Mucosa of descending colon (tissue), 3 donors: ENCODE results near the gene ERAL1. TPM values are rescaled to one million over a fixed set of nuclear protein-coding genes. Genes with fewer than 3 reads are reported as not detected.
A peak's percentile ranks its signal among the peaks of the same experiment; 100 is the strongest.
"Not testable (repeated sequence)": the region's sequence is repeated elsewhere in the genome, so short reads cannot be mapped to it uniquely, and the experiment has no call there.

ENCODE experiments used
- ATAC-seq: fragments of 200-7000 bp; cut with Tn5 transposase; one replicate; pipeline ENCODE4 v1.9.1; 2020; ENCODE audit warnings: mild to moderate bottlenecking, moderate library complexity
- DNase-seq, 3 donors: peaks; one replicate each; pipeline ENCODE4 v3.0.0-alpha.2; 2020
- H3K36me3 ChIP-seq: fragments of 200-600 bp; one replicate; pipeline ENCODE4 v1.8.0; 2021; ENCODE audit warnings: low read depth, mild to moderate bottlenecking
- H3K4me1 ChIP-seq: fragments of 200-600 bp; one replicate; pipeline ENCODE4 v1.8.0; 2021; ENCODE audit warnings: low read depth, mild to moderate bottlenecking
- H3K4me3 ChIP-seq: fragments of 200-600 bp; one replicate; pipeline ENCODE4 v1.8.0; 2021; ENCODE audit warnings: mild to moderate bottlenecking
- H3K9me3 ChIP-seq: fragments of 200-600 bp; one replicate; pipeline ENCODE4 v1.8.0; 2021; ENCODE audit warnings: mild to moderate bottlenecking
- CTCF ChIP-seq: fragments of 200-600 bp; IDR thresholded peaks from one replicate; pipeline ENCODE4 v1.8.0; 2022; ENCODE audit warnings: antibody characterized with exemption, mild to moderate bottlenecking
- intact Hi-C, 2 donors: fragments of 100-400 bp; cut with DNase I in 1 of 2; cut with micrococcal nuclease in 1 of 2; formaldehyde crosslinking; loops; one replicate each; pipeline versions ENCODE4 v1.11.0 to v1.11.1; 2022; cut with DNase I, micrococcal nuclease
- total RNA-seq, 3 donors: library from RNA; stranded (reverse); fragmentation: NEBNext Ultra II Directional in 2 of 3; extraction: Animal tissue kit (Norgen Biotek cat#: 25700) in 2 of 3; gene quantifications; one replicate each; pipeline versions ENCODE4 v1.2.1 to v1.2.4, GENCODE V29; 2021 to 2023
- donor health status: DM: no; HTN: no; CAD: no; lungs with moderate emphysema.
- donor health status: DM: no; HTN: no; CAD: no.
- donor health status: DM: no; HTN: yes; CAD: no.

ERAL1 gene
- total RNA-seq, 3 donors from 2014 or later = 28.6 to 38.7 (median 35.9) TPM

GRCh38 chr17:28828294-28829040, 26.3 kb upstream of the ERAL1 start:
- TF ChIP-seq CTCF = no peak
- H3K4me3 ChIP-seq = no peak overlapping the region
- H3K4me1 ChIP-seq = no peaks in the 10 kb centered on the region
- H3K36me3 ChIP-seq = no peaks in the 10 kb centered on the region
- DNase-seq (peak in 1 of 3 donors; percentile 8), ATAC-seq (no peak)
- intact Hi-C loops = no loop called here
- no peaks in the 10 kb centered on the region for H3K9me3 ChIP-seq

DNA sequence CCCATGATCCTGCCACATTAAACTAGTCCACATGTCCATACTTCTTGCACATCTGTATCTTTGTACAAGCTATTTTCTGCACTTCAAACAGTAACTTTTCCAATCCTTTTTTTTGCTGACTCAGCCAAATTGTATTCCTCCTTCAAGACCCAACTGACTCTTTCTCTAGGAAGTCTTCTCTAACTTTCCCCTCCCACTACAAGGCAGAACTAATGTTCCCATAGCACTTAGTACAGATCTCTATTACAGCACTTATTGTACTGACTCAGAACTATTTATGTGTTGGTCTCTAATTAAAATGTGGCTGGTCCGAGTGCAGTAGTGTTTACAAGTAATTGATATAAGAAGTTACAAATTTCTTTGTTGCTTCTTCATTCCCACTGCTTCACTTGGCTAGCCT, 20.4 kb upstream of the ERAL1 start:
- intact Hi-C loops = no loop called here
- DNase-seq (no peak), ATAC-seq (no peak)
- H3K4me1 ChIP-seq = no peaks in the 10 kb centered on the region
- H3K4me3 ChIP-seq = no peak overlapping the region
- no peaks in the 10 kb centered on the region for H3K36me3 ChIP-seq
- no peak for TF ChIP-seq CTCF
- H3K9me3 ChIP-seq = no peaks in the 10 kb centered on the region

DNA sequence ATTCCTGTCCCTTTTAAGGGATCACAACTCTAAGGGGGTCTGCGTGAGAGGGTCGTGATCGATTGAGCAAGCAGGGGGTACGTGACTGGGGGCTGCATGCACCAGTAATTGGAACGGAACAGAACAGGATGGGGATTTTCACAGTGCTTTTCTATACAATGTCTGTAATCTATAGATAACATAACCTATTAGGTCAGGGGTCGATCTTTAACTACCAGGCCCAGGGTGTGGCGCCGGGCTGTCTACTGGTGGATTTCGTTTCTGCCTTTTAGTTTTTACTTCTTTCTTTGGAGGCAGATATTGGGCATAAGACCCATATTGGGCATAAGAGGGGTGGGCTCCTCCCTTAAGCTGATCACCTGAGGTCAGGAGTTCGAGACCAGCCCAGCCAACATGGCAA, 18.3 kb upstream of the ERAL1 start:
- H3K9me3 ChIP-seq, H3K36me3 ChIP-seq, intact Hi-C loops, H3K4me3 ChIP-seq, ATAC-seq: not testable (repeated sequence)
- peak in 1 of 3 donors; percentile 19 for DNase-seq
- H3K4me1 ChIP-seq = peaks cover 13% of the 10 kb centered on the region

GRCh38 chr17:28839221-28839620, 15.6 kb upstream of the ERAL1 start:
- no peak overlapping the region for H3K4me3 ChIP-seq
- peaks cover 17% of the 10 kb centered on the region for H3K4me1 ChIP-seq
- no peak for TF ChIP-seq CTCF
- no peaks in the 10 kb centered on the region for H3K36me3 ChIP-seq
- DNase-seq (no peak), ATAC-seq (no peak)
- intact Hi-C loops = no loop called here
- no peaks in the 10 kb centered on the region for H3K9me3 ChIP-seq

DNA sequence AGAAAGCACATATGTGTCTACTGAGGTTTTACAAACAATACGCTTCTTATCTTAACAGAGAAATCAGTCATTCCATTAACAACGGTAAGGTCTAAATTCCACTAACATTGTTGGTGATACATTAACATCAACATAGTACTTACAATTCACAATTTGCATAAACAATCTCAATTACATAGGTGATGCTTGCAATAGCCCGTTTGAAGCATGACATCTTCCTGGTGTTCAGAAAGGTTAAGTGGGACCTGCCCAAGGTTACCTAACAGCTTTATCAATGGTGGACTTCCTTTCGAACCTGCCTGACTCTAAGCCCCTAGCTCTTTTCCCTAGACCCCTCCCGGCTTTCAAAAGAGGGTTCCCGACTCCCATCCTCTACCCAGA, 12.9 kb upstream of the ERAL1 start:
- DNase-seq (no peak), ATAC-seq (peak; percentile 85)
- no peaks in the 10 kb centered on the region for H3K9me3 ChIP-seq
- intact Hi-C loops = no loop called here
- peak overlapping the region; percentile 49 for H3K4me3 ChIP-seq
- peaks cover 17% of the 10 kb centered on the region for H3K4me1 ChIP-seq
- H3K36me3 ChIP-seq = no peaks in the 10 kb centered on the region
- TF ChIP-seq CTCF = no peak

DNA sequence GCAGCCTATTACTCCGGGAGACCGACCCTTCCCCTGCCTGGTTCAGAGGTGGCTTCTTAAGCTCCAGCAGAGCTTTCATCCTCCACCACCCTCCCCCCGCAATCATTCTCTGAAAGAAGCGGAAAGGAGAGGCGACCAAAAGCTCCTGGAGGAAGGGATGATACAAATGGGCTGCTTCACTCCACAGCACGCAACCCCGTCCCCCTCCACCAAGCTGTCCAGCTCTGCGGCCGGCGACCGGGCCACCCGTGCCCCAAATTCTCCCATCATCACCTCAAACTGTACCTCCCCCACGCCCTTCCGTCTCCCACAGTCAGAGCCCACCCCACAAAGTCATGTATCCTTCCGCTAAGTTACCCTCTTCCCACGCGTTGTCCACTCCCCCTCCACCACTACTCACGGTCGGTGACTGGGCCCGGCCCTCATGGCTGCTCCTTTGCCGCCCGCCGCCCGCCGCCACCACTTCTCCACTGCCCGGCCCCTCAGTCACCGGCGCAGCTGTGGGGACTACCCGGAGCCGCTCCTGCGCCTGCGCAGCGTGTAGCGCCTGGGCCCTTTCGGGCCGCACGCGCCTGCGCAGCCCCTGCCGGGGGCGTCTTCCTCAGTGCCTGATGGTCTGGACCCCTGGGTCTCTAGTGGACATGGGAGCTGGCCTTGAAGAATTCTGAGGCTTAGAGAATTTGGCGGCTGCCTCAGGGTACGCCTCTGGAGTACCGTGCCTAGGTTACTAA, 12.4 kb upstream of the ERAL1 start, which contains the start of gene FAM222B:
Gene FAM222B, minus strand, starts transcription at position 509 of the 731 bp plus-strand sequence. CDS start 76,123 bp downstream, outside the sequence.
- H3K9me3 ChIP-seq = no peaks in the 10 kb centered on the region
- TF ChIP-seq CTCF = no peak
- peak; percentile 97 for ATAC-seq
- intact Hi-C loops = no loop called here
- H3K4me3 ChIP-seq = peak within 1 kb of the TSS; percentile 49
- no peaks in the 10 kb centered on the region for H3K36me3 ChIP-seq
- DNase-seq = peak; percentile 77 to 90 (median 88)
- peaks cover 17% of the 10 kb centered on the region for H3K4me1 ChIP-seq
